ENCODE results near the gene MYOCOS.
A peak's percentile ranks its signal among the peaks of the same experiment; 100 is the strongest.

MYOCOS gene

GRCh38 chr1:171625225-171625624 is 3.2 kb downstream of the MYOCOS start:
- H3K4me3 ChIP-seq (ENCODE audit: low read length), result no peak overlapping the region
- H3K9me3 ChIP-seq (replicated peaks; ENCODE audit: low read length), result no peaks in the 10 kb centered on the region
- H3K4me2 ChIP-seq (ENCODE audit: low read length), result no peak overlapping the region
- H3K4me1 ChIP-seq (ENCODE audit: control insufficient read depth, insufficient read depth, low read length), result no peaks in the 10 kb centered on the region
- H3K9ac ChIP-seq (ENCODE audit: low read depth, low read length), result no peak overlapping the region
- peaks cover 19% of the 10 kb centered on the region for H3K27me3 ChIP-seq (ENCODE audit: control insufficient read depth, insufficient read depth, low read length)
- no peaks in the 10 kb centered on the region for H3K36me3 ChIP-seq (ENCODE audit: insufficient read depth, low read length)

- Histone ChIP-seq H3K9me3 (replicated peaks; ENCODE audit: low read length) (no peaks in the 10 kb centered on the region), H3K4me1 (ENCODE audit: control insufficient read depth, insufficient read depth, low read length) (no peaks in the 10 kb centered on the region), H3K27me3 (ENCODE audit: control insufficient read depth, insufficient read depth, low read length) (peaks cover 20% of the 10 kb centered on the region), H3K9ac (ENCODE audit: low read depth, low read length) (no peak overlapping the region), H3K4me3 (ENCODE audit: low read length) (no peak overlapping the region), H3K4me2 (ENCODE audit: low read length) (no peak overlapping the region), H3K36me3 (ENCODE audit: insufficient read depth, low read length) (no peaks in the 10 kb centered on the region)
Measured at GRCh38 chr1:171627020-171627419, 5.0 kb downstream of the MYOCOS start.

GRCh38 chr1:171628225-171628624 is 6.2 kb downstream of the MYOCOS start:
- H3K27me3 ChIP-seq (ENCODE audit: control insufficient read depth, insufficient read depth, low read length), result peaks cover 16% of the 10 kb centered on the region
- no peaks in the 10 kb centered on the region for H3K9me3 ChIP-seq (replicated peaks; ENCODE audit: low read length)
- H3K4me3 ChIP-seq (ENCODE audit: low read length), result no peak overlapping the region
- H3K4me1 ChIP-seq (ENCODE audit: control insufficient read depth, insufficient read depth, low read length), result no peaks in the 10 kb centered on the region
- no peak overlapping the region for H3K4me2 ChIP-seq (ENCODE audit: low read length)
- no peak overlapping the region for H3K9ac ChIP-seq (ENCODE audit: low read depth, low read length)
- no peaks in the 10 kb centered on the region for H3K36me3 ChIP-seq (ENCODE audit: insufficient read depth, low read length)

- no peak overlapping the region for H3K9ac ChIP-seq (ENCODE audit: low read depth, low read length)
- no peak overlapping the region for H3K4me3 ChIP-seq (ENCODE audit: low read length)
- peaks cover 10% of the 10 kb centered on the region for H3K27me3 ChIP-seq (ENCODE audit: control insufficient read depth, insufficient read depth, low read length)
- H3K9me3 ChIP-seq (replicated peaks; ENCODE audit: low read length), result no peaks in the 10 kb centered on the region
- H3K36me3 ChIP-seq (ENCODE audit: insufficient read depth, low read length), result no peaks in the 10 kb centered on the region
- H3K4me2 ChIP-seq (ENCODE audit: low read length), result no peak overlapping the region
- H3K4me1 ChIP-seq (ENCODE audit: control insufficient read depth, insufficient read depth, low read length), result no peaks in the 10 kb centered on the region
Measured at GRCh38 chr1:171635661-171636060, 13.6 kb downstream of the MYOCOS start.

- no peak overlapping the region for H3K9ac ChIP-seq (ENCODE audit: low read depth, low read length)
- no peak overlapping the region for H3K4me2 ChIP-seq (ENCODE audit: low read length)
- H3K4me1 ChIP-seq (ENCODE audit: control insufficient read depth, insufficient read depth, low read length), result no peaks in the 10 kb centered on the region
- no peaks in the 10 kb centered on the region for H3K9me3 ChIP-seq (replicated peaks; ENCODE audit: low read length)
- no peaks in the 10 kb centered on the region for H3K36me3 ChIP-seq (ENCODE audit: insufficient read depth, low read length)
- H3K4me3 ChIP-seq (ENCODE audit: low read length), result no peak overlapping the region
- peaks cover 9% of the 10 kb centered on the region for H3K27me3 ChIP-seq (ENCODE audit: control insufficient read depth, insufficient read depth, low read length)
Measured at GRCh38 chr1:171636141-171636540, 14.1 kb downstream of the MYOCOS start.

- Histone ChIP-seq H3K9me3 (replicated peaks; ENCODE audit: low read length) (no peaks in the 10 kb centered on the region), H3K4me2 (ENCODE audit: low read length) (no peak overlapping the region), H3K4me3 (ENCODE audit: low read length) (no peak overlapping the region), H3K36me3 (ENCODE audit: insufficient read depth, low read length) (no peaks in the 10 kb centered on the region), H3K9ac (ENCODE audit: low read depth, low read length) (no peak overlapping the region), H3K27me3 (ENCODE audit: control insufficient read depth, insufficient read depth, low read length) (peaks cover 9% of the 10 kb centered on the region), H3K4me1 (ENCODE audit: control insufficient read depth, insufficient read depth, low read length) (no peaks in the 10 kb centered on the region)
Measured at GRCh38 chr1:171637928-171638576, 16.0 kb downstream of the MYOCOS start.

- Histone ChIP-seq H3K9me3 (replicated peaks; ENCODE audit: low read length) (no peaks in the 10 kb centered on the region), H3K4me3 (ENCODE audit: low read length) (no peak overlapping the region), H3K4me1 (ENCODE audit: control insufficient read depth, insufficient read depth, low read length) (peaks cover 3% of the 10 kb centered on the region), H3K36me3 (ENCODE audit: insufficient read depth, low read length) (no peaks in the 10 kb centered on the region), H3K4me2 (ENCODE audit: low read length) (no peak overlapping the region), H3K27me3 (ENCODE audit: control insufficient read depth, insufficient read depth, low read length) (peaks cover 5% of the 10 kb centered on the region), H3K9ac (ENCODE audit: low read depth, low read length) (no peak overlapping the region)
Measured at GRCh38 chr1:171640225-171640624, 18.2 kb downstream of the MYOCOS start.

- Histone ChIP-seq H3K27me3 (ENCODE audit: control insufficient read depth, insufficient read depth, low read length) (peaks cover 5% of the 10 kb centered on the region), H3K9ac (ENCODE audit: low read depth, low read length) (no peak overlapping the region), H3K4me3 (ENCODE audit: low read length) (no peak overlapping the region), H3K9me3 (replicated peaks; ENCODE audit: low read length) (no peaks in the 10 kb centered on the region), H3K4me2 (ENCODE audit: low read length) (no peak overlapping the region), H3K4me1 (ENCODE audit: control insufficient read depth, insufficient read depth, low read length) (peaks cover 7% of the 10 kb centered on the region), H3K36me3 (ENCODE audit: insufficient read depth, low read length) (no peaks in the 10 kb centered on the region)
Measured at GRCh38 chr1:171641076-171641864, 19.2 kb downstream of the MYOCOS start.

- peaks cover 7% of the 10 kb centered on the region for H3K4me1 ChIP-seq (ENCODE audit: control insufficient read depth, insufficient read depth, low read length)
- H3K9me3 ChIP-seq (replicated peaks; ENCODE audit: low read length), result no peaks in the 10 kb centered on the region
- no peak overlapping the region for H3K4me2 ChIP-seq (ENCODE audit: low read length)
- peaks cover 5% of the 10 kb centered on the region for H3K27me3 ChIP-seq (ENCODE audit: control insufficient read depth, insufficient read depth, low read length)
- no peak overlapping the region for H3K9ac ChIP-seq (ENCODE audit: low read depth, low read length)
- no peaks in the 10 kb centered on the region for H3K36me3 ChIP-seq (ENCODE audit: insufficient read depth, low read length)
- H3K4me3 ChIP-seq (ENCODE audit: low read length), result no peak overlapping the region
Measured at GRCh38 chr1:171642197-171642596, 20.2 kb downstream of the MYOCOS start.

- Histone ChIP-seq H3K9me3 (replicated peaks; ENCODE audit: low read length) (no peaks in the 10 kb centered on the region), H3K4me3 (ENCODE audit: low read length) (no peak overlapping the region), H3K36me3 (ENCODE audit: insufficient read depth, low read length) (no peaks in the 10 kb centered on the region), H3K27me3 (ENCODE audit: control insufficient read depth, insufficient read depth, low read length) (peaks cover 5% of the 10 kb centered on the region), H3K4me2 (ENCODE audit: low read length) (no peak overlapping the region), H3K4me1 (ENCODE audit: control insufficient read depth, insufficient read depth, low read length) (peaks cover 7% of the 10 kb centered on the region), H3K9ac (ENCODE audit: low read depth, low read length) (no peak overlapping the region)
Measured at GRCh38 chr1:171643156-171643555, 21.1 kb downstream of the MYOCOS start.

- no peak overlapping the region for H3K4me3 ChIP-seq (ENCODE audit: low read length)
- no peaks in the 10 kb centered on the region for H3K36me3 ChIP-seq (ENCODE audit: insufficient read depth, low read length)
- peaks cover 7% of the 10 kb centered on the region for H3K4me1 ChIP-seq (ENCODE audit: control insufficient read depth, insufficient read depth, low read length)
- H3K9me3 ChIP-seq (replicated peaks; ENCODE audit: low read length), result no peaks in the 10 kb centered on the region
- peak overlapping the region; percentile 61 for H3K4me2 ChIP-seq (ENCODE audit: low read length)
- peaks cover 5% of the 10 kb centered on the region for H3K27me3 ChIP-seq (ENCODE audit: control insufficient read depth, insufficient read depth, low read length)
- H3K9ac ChIP-seq (ENCODE audit: low read depth, low read length), result no peak overlapping the region
Measured at GRCh38 chr1:171644805-171645483, 22.9 kb downstream of the MYOCOS start.

All from skeletal muscle satellite cell (primary cell).